GM08714 (cell line): ENCODE measurements around the gene CEP78.
"Not testable (repeated sequence)": the region's sequence is repeated elsewhere in the genome, so short reads cannot be mapped to it uniquely, and the experiment has no call there.

Experiments
- H3K4me3 ChIP-seq: fragments of 200-500 bp; sonication (Bioruptor generic); 2 replicates; pipeline ENCODE4 v1.5.1; 2014; ENCODE audit warnings: mild to moderate bottlenecking, low read length, inconsistent platforms
- ZNF274 ChIP-seq: IDR thresholded peaks from 2 replicates; pipeline ENCODE4 v1.6.1; 2012; ENCODE audit warnings: mild to moderate bottlenecking, low read depth, low read length

Gene CEP78

GRCh38 chr9:78215706-78216105 lies 20.2 kb upstream of the CEP78 start:
- TF ChIP-seq ZNF274, result no peak
- H3K4me3 ChIP-seq, result no peak overlapping the region

GRCh38 chr9:78218890-78219289 lies 17.0 kb upstream of the CEP78 start:
- no peak for TF ChIP-seq ZNF274
- no peak overlapping the region for H3K4me3 ChIP-seq

- TF ChIP-seq ZNF274, result no peak
- no peak overlapping the region for H3K4me3 ChIP-seq
Observed at GRCh38 chr9:78221425-78221824, 14.4 kb upstream of the CEP78 start.

- H3K4me3 ChIP-seq, result not testable (repeated sequence)
Observed at GRCh38 chr9:78221841-78222240, 14.0 kb upstream of the CEP78 start.

GRCh38 chr9:78230761-78231160 lies 5.1 kb upstream of the CEP78 start:
- no peak overlapping the region for H3K4me3 ChIP-seq
- TF ChIP-seq ZNF274, result no peak

GRCh38 chr9:78232471-78232870 lies 3.4 kb upstream of the CEP78 start:
- not testable (repeated sequence) for H3K4me3 ChIP-seq

GRCh38 chr9:78234810-78235209 lies 1.1 kb upstream of the CEP78 start:
- TF ChIP-seq ZNF274, result no peak
- H3K4me3 ChIP-seq, result peak overlapping the region; percentile 81; the same call in 1 of the 2 replicates

- no peak for TF ChIP-seq ZNF274
- peak overlapping the region; percentile 81 for H3K4me3 ChIP-seq
Observed at GRCh38 chr9:78235256-78235761, 566 bp upstream of the CEP78 start.

GRCh38 chr9:78236551-78236910 lies 656 bp downstream of the CEP78 start:
- peak overlapping the region; percentile 81 for H3K4me3 ChIP-seq
- TF ChIP-seq ZNF274, result no peak

- TF ChIP-seq ZNF274, result no peak
- no peak overlapping the region for H3K4me3 ChIP-seq
Observed at GRCh38 chr9:78238046-78239038, 2.5 kb downstream of the CEP78 start.

- no peak for TF ChIP-seq ZNF274
Observed at GRCh38 chr9:78239506-78239905, 3.6 kb downstream of the CEP78 start.

GRCh38 chr9:78242041-78242440 lies 6.2 kb downstream of the CEP78 start:
- no peak for TF ChIP-seq ZNF274
- H3K4me3 ChIP-seq, result no peak overlapping the region

More at GRCh38 chr9:78239506-78239905, 3.6 kb downstream of the CEP78 start:
- H3K4me3 ChIP-seq, result no peak overlapping the region

- H3K4me3 ChIP-seq, result no peak overlapping the region
- TF ChIP-seq ZNF274, result no peak
Observed at GRCh38 chr9:78243130-78243529, 7.3 kb downstream of the CEP78 start.

- TF ChIP-seq ZNF274, result no peak
- H3K4me3 ChIP-seq, result no peak overlapping the region
Observed at GRCh38 chr9:78245401-78245800, 9.5 kb downstream of the CEP78 start.

GRCh38 chr9:78248635-78249034 lies 12.8 kb downstream of the CEP78 start:
- H3K4me3 ChIP-seq, result no peak overlapping the region

More at GRCh38 chr9:78248635-78249034, 12.8 kb downstream of the CEP78 start:
- TF ChIP-seq ZNF274, result no peak
